ENCODE measurements around the gene EGLN2.
"Not testable (repeated sequence)": the region's sequence is repeated elsewhere in the genome, so short reads cannot be mapped to it uniquely, and the experiment has no call there.

- not testable (repeated sequence) for TF ChIP-seq DIDO1 (tag; IDR thresholded peaks at IDR 0.05; ENCODE audit: low read depth); SETDB1 (IDR thresholded peaks at IDR 0.05; ENCODE audit: low read length); HCFC1 (IDR thresholded peaks at IDR 0.05; ENCODE audit: low read depth, low read length); STAT6 (CRISPR knock-in tag; IDR thresholded peaks at IDR 0.05); ZNF121 (CRISPR knock-in tag; conservative IDR thresholded peaks at IDR 0.05)
- TF ChIP-seq, protein P1, sequence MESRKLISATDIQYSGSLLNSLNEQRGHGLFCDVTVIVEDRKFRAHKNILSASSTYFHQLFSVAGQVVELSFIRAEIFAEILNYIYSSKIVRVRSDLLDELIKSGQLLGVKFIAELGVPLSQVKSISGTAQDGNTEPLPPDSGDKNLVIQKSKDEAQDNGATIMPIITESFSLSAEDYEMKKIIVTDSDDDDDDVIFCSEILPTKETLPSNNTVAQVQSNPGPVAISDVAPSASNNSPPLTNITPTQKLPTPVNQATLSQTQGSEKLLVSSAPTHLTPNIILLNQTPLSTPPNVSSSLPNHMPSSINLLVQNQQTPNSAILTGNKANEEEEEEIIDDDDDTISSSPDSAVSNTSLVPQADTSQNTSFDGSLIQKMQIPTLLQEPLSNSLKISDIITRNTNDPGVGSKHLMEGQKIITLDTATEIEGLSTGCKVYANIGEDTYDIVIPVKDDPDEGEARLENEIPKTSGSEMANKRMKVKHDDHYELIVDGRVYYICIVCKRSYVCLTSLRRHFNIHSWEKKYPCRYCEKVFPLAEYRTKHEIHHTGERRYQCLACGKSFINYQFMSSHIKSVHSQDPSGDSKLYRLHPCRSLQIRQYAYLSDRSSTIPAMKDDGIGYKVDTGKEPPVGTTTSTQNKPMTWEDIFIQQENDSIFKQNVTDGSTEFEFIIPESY (CRISPR knock-in tag; IDR thresholded peaks at IDR 0.05), result not testable (repeated sequence)
- TF ChIP-seq HDAC8 (tag; IDR thresholded peaks at IDR 0.05), result peak; percentile 80; the same call in 1 of the 2 replicates
- peak; percentile 55 for TF ChIP-seq CHD2 (IDR thresholded peaks at IDR 0.05; ENCODE audit: low read depth, low read length)
- TF ChIP-seq, protein P2, sequence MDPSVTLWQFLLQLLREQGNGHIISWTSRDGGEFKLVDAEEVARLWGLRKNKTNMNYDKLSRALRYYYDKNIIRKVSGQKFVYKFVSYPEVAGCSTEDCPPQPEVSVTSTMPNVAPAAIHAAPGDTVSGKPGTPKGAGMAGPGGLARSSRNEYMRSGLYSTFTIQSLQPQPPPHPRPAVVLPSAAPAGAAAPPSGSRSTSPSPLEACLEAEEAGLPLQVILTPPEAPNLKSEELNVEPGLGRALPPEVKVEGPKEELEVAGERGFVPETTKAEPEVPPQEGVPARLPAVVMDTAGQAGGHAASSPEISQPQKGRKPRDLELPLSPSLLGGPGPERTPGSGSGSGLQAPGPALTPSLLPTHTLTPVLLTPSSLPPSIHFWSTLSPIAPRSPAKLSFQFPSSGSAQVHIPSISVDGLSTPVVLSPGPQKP (CRISPR knock-in tag; IDR thresholded peaks at IDR 0.05), result not testable (repeated sequence)
- TF ChIP-seq, protein P3, sequence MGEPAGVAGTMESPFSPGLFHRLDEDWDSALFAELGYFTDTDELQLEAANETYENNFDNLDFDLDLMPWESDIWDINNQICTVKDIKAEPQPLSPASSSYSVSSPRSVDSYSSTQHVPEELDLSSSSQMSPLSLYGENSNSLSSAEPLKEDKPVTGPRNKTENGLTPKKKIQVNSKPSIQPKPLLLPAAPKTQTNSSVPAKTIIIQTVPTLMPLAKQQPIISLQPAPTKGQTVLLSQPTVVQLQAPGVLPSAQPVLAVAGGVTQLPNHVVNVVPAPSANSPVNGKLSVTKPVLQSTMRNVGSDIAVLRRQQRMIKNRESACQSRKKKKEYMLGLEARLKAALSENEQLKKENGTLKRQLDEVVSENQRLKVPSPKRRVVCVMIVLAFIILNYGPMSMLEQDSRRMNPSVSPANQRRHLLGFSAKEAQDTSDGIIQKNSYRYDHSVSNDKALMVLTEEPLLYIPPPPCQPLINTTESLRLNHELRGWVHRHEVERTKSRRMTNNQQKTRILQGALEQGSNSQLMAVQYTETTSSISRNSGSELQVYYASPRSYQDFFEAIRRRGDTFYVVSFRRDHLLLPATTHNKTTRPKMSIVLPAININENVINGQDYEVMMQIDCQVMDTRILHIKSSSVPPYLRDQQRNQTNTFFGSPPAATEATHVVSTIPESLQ (CRISPR knock-in tag; IDR thresholded peaks at IDR 0.05), result not testable (repeated sequence)
- TF ChIP-seq, protein P4, sequence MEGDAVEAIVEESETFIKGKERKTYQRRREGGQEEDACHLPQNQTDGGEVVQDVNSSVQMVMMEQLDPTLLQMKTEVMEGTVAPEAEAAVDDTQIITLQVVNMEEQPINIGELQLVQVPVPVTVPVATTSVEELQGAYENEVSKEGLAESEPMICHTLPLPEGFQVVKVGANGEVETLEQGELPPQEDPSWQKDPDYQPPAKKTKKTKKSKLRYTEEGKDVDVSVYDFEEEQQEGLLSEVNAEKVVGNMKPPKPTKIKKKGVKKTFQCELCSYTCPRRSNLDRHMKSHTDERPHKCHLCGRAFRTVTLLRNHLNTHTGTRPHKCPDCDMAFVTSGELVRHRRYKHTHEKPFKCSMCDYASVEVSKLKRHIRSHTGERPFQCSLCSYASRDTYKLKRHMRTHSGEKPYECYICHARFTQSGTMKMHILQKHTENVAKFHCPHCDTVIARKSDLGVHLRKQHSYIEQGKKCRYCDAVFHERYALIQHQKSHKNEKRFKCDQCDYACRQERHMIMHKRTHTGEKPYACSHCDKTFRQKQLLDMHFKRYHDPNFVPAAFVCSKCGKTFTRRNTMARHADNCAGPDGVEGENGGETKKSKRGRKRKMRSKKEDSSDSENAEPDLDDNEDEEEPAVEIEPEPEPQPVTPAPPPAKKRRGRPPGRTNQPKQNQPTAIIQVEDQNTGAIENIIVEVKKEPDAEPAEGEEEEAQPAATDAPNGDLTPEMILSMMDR (IDR thresholded peaks at IDR 0.05 in 2 of 3, conservative IDR thresholded peaks at IDR 0.05 in 1 of 3; ENCODE audit: insufficient read depth in 2 of 3, low read depth in 1 of 3, low read length in 3 of 3), result peak in 1 of 3 experiments; percentile 6; a peak in 1 of 6 replicates
- TF ChIP-seq, protein P5, sequence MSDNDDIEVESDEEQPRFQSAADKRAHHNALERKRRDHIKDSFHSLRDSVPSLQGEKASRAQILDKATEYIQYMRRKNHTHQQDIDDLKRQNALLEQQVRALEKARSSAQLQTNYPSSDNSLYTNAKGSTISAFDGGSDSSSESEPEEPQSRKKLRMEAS (CRISPR knock-in tag; IDR thresholded peaks at IDR 0.05), result peak; percentile 87
- TF ChIP-seq ZEB2 (IDR thresholded peaks at IDR 0.05), result peak; percentile 89
- peak; percentile 94 for TF ChIP-seq GATA2 (CRISPR knock-in tag; IDR thresholded peaks at IDR 0.05)
Measured at GRCh38 chr19:40822704-40823553, 23.9 kb downstream of the EGLN2 start.

Measured in K562 (cell line).